DMS79 treated with DMSO at 0.1 percent for 48 hours (cell line): ENCODE results near the gene TECPR2.
"Not testable (repeated sequence)": the region's sequence is repeated elsewhere in the genome, so short reads cannot be mapped to it uniquely, and the experiment has no call there.

Experiments
- DNase-seq: peaks from one replicate; lab custom pipeline; 2025; lab: John Stamatoyannopoulos, UW

The TECPR2 gene

DNA sequence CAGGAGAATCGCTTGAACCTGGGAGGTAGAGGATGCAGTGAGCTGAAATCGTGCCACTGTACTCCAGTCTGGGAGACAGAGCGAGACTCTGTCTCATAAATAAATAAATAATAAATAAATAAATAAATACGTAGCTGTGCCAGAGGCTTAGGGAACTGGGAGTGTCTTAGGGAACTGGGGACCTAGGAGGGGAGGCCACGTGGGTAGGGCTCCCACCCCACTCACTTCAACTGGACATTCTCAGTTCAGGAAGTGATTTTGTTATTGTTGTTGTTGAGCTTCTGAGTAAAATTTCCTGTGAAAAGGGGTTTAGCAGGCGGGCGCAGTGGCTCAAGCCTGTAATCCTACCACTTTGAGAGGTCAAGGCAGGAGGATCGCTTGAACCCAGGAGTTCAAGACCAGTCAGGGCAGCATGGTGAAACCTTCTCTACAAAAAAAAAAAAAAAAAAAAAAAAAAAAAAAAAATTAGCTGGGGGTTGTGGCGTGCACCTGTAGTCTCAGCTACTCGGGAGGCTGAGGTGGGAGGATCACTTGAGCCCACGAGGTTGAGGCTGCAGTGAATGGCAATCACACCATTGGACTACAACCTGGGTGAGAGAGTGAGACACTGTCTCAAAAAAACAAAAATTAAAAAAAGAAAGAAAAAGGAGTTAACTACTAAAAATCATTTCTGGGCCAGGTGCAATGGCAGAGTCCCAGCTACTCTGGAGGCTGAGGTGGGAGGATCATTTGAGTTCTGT lies 165.9 kb downstream of the TECPR2 start:
- no peak for DNase-seq

- DNase-seq = no peak
Measured at GRCh38 chr14:102530828-102531478, 168.2 kb downstream of the TECPR2 start.

GRCh38 chr14:102532204-102532658 lies 169.5 kb downstream of the TECPR2 start:
- no peak for DNase-seq

DNA sequence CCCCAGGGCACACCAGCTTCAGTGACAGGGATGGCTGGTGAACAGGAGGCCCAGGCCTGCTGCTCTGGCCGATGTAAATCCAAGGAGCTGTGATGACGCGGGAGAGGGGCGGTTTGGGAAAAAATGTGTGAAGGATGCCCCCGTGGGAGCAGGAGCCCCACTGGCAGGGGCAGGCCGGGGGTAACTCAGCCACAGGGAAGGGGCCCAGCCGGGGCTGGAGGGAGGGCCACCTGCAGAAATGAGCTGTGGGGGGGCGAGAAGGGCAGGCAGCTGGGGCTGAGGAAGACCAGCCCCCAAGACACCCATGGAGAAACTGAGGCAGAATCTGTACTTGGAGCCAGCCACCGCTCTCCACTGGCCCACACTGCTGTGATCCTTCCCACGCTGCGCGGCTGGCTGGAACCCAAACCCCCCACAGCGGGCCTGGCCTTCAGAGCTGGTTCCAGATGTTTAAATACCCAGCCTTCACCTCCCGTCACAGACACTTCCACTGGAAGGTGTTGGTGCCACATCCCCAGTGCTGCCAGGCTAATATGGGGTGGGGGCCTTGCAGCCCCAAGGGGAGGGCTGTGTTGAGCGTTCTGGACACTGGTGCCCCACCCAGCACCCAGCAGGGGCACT lies 175.3 kb downstream of the TECPR2 start:
- DNase-seq = no peak

GRCh38 chr14:102538602-102539543 lies 176.1 kb downstream of the TECPR2 start:
- no peak for DNase-seq

DNA sequence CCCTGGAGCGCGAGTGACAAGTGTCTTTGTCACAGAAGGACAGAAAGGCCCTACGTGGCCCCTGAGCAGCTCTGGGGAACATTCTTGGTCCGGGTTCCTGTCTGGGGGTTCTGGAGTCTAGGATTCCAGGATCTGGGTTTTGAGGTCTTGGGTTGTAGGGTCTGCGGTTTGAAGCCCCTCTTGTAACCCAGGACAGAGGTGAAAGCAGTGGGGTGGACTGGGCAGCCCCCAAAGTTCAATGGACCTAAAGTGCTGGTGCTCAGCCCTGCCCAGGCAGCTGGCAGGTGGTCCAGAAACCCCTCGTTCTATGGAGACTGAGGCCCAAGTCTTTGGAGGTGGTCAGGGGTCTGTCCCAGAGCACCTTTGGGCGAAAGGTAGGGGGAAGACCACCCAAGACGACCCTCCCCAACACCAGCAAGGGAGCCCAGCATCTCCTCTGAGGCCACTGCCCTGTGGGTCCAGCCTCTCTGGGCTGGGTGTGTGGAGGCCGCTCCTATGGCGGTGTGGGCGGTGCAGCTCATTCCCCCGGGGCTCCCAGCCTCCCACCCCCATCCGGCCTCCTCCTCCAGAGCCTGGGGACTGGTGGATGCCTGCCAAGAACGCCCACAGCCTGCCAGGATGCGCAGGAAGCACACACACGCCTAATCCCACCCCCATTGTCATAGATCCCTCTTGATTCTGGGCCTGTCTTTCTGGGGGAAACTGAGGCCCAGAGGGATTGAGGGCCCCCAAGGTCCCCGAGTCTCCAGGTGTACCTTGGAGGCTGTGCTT lies 177.0 kb downstream of the TECPR2 start:
- peak; percentile 92 for DNase-seq

- peak; percentile 92 for DNase-seq
Measured at GRCh38 chr14:102540315-102541028, 177.7 kb downstream of the TECPR2 start.

GRCh38 chr14:102541029-102541491 lies 178.3 kb downstream of the TECPR2 start:
- DNase-seq = not testable (repeated sequence)

GRCh38 chr14:102541771-102542170 lies 179.0 kb downstream of the TECPR2 start:
- no peak for DNase-seq

DNA sequence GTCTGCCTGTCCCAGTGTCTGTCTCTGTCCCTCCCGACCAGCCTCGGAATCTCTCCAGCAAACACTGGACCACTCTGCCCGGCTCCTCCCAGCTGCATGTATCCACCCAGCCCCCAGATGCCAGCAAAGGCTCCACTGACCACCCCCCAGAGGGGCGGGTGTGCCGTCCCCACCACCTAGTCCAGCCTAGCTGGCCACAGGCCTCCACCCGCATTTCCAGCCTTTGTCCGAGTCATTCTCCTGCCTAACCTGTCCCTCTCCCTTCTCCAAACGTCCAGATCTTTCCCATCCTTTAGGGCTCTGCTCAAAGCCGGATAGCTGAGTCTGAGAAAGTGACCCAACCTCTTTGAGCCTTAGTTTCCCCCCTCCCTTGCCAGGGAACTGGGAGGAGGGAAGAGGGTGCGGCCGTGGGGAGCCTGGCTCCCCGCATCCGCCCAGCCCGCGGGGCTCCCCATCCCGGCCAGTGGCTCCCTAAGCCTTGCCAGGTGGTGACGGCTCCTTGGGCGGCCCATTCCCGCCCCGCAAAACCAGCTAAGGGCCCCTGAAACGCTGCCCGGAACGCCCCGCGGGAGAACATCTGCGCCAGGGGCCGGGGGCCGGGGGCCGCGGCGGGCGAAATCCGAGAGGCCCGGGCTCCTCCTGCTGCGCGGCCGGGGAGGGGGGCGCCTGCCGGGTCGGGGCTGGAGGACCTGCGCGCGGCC lies 181.5 kb downstream of the TECPR2 start:
- DNase-seq = no peak

- DNase-seq = no peak
Measured at GRCh38 chr14:102544747-102545460, 182.2 kb downstream of the TECPR2 start.

DNA sequence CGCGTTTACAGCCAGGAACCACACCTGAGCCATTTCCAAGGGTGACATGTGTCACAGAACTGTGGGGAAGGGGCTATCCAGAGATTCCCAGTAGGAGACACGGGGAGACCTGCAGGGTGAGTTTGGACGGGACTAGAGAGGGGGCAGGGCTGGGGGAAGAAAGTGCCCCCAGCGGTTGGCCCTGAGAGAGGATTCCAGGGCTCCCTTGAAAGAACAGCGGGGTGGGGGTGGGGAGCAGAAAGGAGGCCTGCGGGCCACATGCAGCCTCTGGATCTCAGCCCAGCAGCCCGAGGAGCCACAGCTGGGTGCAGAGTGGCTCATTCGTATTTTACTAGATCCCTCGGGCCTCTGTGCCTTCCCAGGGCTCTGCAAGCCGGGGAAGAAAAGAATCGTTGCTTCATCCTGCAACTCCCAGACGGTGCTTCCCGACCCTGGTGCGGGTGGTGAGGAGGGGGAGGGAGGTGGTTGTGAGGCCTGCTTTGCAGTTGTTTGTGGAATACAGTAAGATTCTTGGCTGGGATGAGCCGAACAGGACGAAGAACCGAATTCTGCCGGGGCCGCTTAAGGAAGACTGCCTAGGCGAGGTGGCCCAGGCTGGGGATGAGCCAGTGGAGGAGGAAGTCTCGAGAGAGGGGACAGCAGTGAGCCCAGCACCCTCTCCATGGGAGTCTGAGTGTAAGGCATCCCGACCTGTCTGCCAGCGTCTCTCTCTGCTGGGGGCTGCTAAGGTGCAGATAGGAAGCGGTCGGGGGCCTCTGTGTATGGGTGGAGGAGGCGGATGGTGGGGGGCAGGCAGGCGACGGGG lies 182.9 kb downstream of the TECPR2 start:
- DNase-seq = no peak

GRCh38 chr14:102548616-102549240 lies 186.0 kb downstream of the TECPR2 start:
- DNase-seq = no peak

- not testable (repeated sequence) for DNase-seq
Measured at GRCh38 chr14:102550927-102551401, 188.2 kb downstream of the TECPR2 start.
